Pancreas (tissue), 10 donors: Measurements from ENCODE around the gene TOX2. TPM values are rescaled to one million over a fixed set of nuclear protein-coding genes. Genes with fewer than 3 reads are reported as not detected.

ENCODE experiments used
- ATAC-seq, 4 donors: fragments of 200-7000 bp; cut with Tn5 transposase; one replicate each; pipeline versions ENCODE4 v1.8.0 to v1.9.1; 2020; ENCODE audit warnings: mild to moderate bottlenecking in 4 of 4, moderate library complexity in 4 of 4
- DNase-seq, 6 donors: peaks; one replicate each; pipeline ENCODE4 v3.0.0-alpha.2; 2020
- FAIRE-seq: peaks from 2 replicates; lab custom pipeline; 2012; peaks lifted over from hg19 to GRCh38; lab: Jason Lieb, UNC
- H3K27ac ChIP-seq, 4 donors: fragments of 200-600 bp; sonication (generic); 1 replicate in 3 of 4; 2 replicates in 1 of 4; pipeline versions ENCODE4 v1.5.0 to v1.8.0; 2020
- H3K27me3 ChIP-seq, 4 donors: fragments of 200-600 bp; one replicate each; pipeline ENCODE4 v1.8.0; 2021
- H3K36me3 ChIP-seq, 3 donors: fragments of 200-600 bp; sonication (generic) in 1 of 3; one replicate each; pipeline versions ENCODE4 v1.5.0 to v1.8.0; 2020 to 2021
- H3K4me1 ChIP-seq, 3 donors: fragments of 200-600 bp; one replicate each; pipeline ENCODE4 v1.8.0; 2021
- H3K4me3 ChIP-seq, 4 donors: fragments of 200-600 bp; sonication (generic) in 2 of 4; one replicate each; pipeline versions ENCODE4 v1.5.0 to v1.8.0; 2020 to 2021
- H3K9me3 ChIP-seq, 4 donors: fragments of 200-600 bp; one replicate each; pipeline ENCODE4 v1.8.0; 2021
- CTCF ChIP-seq, 4 donors: fragments of 200-600 bp; sonication (generic) in 3 of 4; IDR thresholded peaks; one replicate each; pipeline versions ENCODE4 v1.5.0 to v1.8.0; 2021; ENCODE audit warnings: antibody characterized with exemption in 4 of 4
- WGBS, 2 donors: extraction: QIAGEN DNeasy Blood & Tissue Kit; methylation state at CpG; one replicate each; pipeline ENCODE4 v1.1.7; 2013; 5-methylcytosine and 5-hydroxymethylcytosine counted together
- intact Hi-C, 3 donors: fragments of 100-400 bp; cut with DNase I; formaldehyde crosslinking; loops; one replicate each; pipeline versions ENCODE4 v1.11.1 to v1.14.2; 2022
- polyA plus RNA-seq, 2 donors: library from polyadenylated mRNA; stranded (reverse); fragments of 200-250 nt; gene quantifications; one replicate each; pipeline ENCODE4 v1.2.3, GENCODE V29; 2013
- total RNA-seq, 6 donors: library from RNA; stranded (reverse); fragmentation: NEBNext Ultra II Directional in 4 of 6; extraction: Animal tissue kit (Norgen Biotek cat#: 25700) in 4 of 6; gene quantifications; one replicate each; pipeline versions ENCODE4 v1.2.1 to v1.2.4, GENCODE V29; 2021 to 2023
- donor health status: healthy with polysubstance abuse.
- donor health status: DM: no; HTN: no; CAD: no; lungs with moderate emphysema.
- donor health status: DM: no; HTN: no; CAD: no.
- donor health status: control.
- donor health status: control.
- donor health status: Bipolar disorder and iron deficiency.
- donor health status: DM: yes; HTN: yes; CAD: no.
- donor health status: DM: no; HTN: no; CAD: no.
- donor health status: DM: no; HTN: no; CAD: no.
- donor health status: DM: yes; HTN: yes; CAD: no.

Gene TOX2
- total and polyA plus RNA-seq, 8 donors, result 0.24 to 2.3 (median 0.90) TPM

DNA sequence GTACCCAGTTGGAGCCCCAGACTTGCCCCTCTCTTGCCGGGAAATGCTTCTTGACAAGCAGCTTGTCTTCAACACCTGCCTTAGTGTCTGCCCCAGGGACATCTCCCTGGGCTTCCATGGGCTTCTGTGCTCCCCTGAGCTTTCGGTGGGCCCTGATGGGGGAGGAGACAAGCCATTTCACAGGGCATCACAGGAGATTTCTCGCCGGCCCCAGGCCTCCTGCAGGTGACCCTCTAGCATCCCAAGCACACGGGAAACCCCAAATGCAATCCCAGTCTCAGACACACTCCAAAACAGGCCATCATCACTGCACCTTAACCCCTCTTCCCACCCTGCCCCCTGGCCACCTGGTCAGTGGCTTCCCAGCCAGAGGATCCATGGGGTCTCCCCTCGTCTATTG, 197.8 kb downstream of the TOX2 start:
- H3K27ac ChIP-seq, result no peak overlapping the region
- WGBS, 2 donors, result 71 to 72% methylated on average over 6 of the region's 6 CpGs
- DNase-seq (no peak), FAIRE-seq (no peak), ATAC-seq (no peak)
- intact Hi-C loops, result loop anchor here in 1 of 3 donors (10.0 kb wide), 1 partner anchor 202 kb away; the partner anchor contains the start of gene FITM2
- no peaks in the 10 kb centered on the region for H3K36me3 ChIP-seq
- H3K4me3 ChIP-seq, result no peak overlapping the region
- no peaks in the 10 kb centered on the region for H3K9me3 ChIP-seq
- H3K4me1 ChIP-seq, result no peaks in the 10 kb centered on the region
- no peak for TF ChIP-seq CTCF (IDR thresholded peaks at IDR 0.05)
- peaks cover 0 to 9% (median 0%) of the 10 kb centered on the region in 4 donors for H3K27me3 ChIP-seq

GRCh38 chr20:44112889-44113617, 198.4 kb downstream of the TOX2 start:
- intact Hi-C loops, result loop anchor here in 1 of 3 donors (10.0 kb wide), 1 partner anchor 202 kb away; the partner anchor contains the start of gene FITM2
- no peak for TF ChIP-seq CTCF (IDR thresholded peaks at IDR 0.05)
- no peak overlapping the region for H3K4me3 ChIP-seq
- ATAC-seq (no peak), DNase-seq (no peak), FAIRE-seq (no peak)
- H3K27ac ChIP-seq, result no peak overlapping the region
- 61 to 72% methylated on average over 7 of the region's 7 CpGs for WGBS, 2 donors
- no peaks in the 10 kb centered on the region for H3K36me3 ChIP-seq
- H3K9me3 ChIP-seq, result no peaks in the 10 kb centered on the region
- H3K4me1 ChIP-seq, result no peaks in the 10 kb centered on the region
- peaks cover 0 to 9% (median 0%) of the 10 kb centered on the region in 4 donors for H3K27me3 ChIP-seq

DNA sequence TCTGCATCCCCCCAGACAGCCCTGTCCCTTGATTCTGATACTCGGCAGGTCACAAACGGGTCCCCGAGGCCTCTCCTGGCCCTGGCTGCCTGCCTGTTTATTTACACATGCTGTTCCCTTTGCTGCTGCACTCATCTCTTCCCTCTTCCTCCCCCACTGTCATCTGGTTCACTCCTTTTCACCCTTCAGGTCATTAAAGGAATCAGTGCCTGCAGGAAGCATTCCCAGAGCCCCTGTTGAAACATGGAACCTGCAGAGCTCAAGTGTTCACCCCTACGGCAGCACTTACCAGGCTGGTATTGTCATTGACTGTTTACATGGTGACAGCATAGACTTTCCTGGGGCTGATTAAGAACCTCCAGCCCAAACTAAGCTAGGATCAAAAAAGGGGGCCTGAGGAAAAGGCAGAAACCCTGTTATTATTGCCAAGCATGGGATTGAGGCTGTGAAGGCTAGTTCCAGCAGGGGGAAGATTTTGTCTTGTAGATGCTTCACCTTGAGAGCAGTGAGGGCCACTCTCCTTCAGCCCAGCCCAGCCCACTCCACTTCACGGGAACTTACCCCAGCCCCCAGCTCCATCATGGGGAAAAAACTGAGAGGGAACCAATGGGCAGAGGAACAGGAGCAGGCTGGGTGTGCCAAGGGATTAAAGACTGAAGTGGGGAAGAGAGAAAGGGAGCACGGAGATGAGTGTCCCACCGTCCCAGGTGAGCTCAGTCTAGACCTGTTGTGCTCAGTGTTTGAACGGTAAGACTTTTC, 199.1 kb downstream of the TOX2 start:
- Histone ChIP-seq H3K36me3 (no peaks in the 10 kb centered on the region), H3K27ac (no peak overlapping the region), H3K4me3 (no peak overlapping the region), H3K4me1 (no peaks in the 10 kb centered on the region), H3K27me3 (peaks cover 0 to 9% (median 0%) of the 10 kb centered on the region in 4 donors), H3K9me3 (no peaks in the 10 kb centered on the region)
- FAIRE-seq (no peak), ATAC-seq (no peak), DNase-seq (no peak)
- intact Hi-C loops, result loop anchor here in 1 of 3 donors (10.0 kb wide), 1 partner anchor 201 kb away; the partner anchor contains the start of gene FITM2
- no peak for TF ChIP-seq CTCF (IDR thresholded peaks at IDR 0.05)
- 48 to 62% methylated on average over 8 of the region's 8 CpGs for WGBS, 2 donors

GRCh38 chr20:44115181-44115580, 200.5 kb downstream of the TOX2 start:
- peaks cover 0 to 9% (median 0%) of the 10 kb centered on the region in 4 donors for H3K27me3 ChIP-seq
- TF ChIP-seq CTCF (IDR thresholded peaks at IDR 0.05), result no peak
- no peaks in the 10 kb centered on the region for H3K9me3 ChIP-seq
- H3K4me3 ChIP-seq, result no peak overlapping the region
- no peaks in the 10 kb centered on the region for H3K36me3 ChIP-seq
- DNase-seq (no peak), ATAC-seq (no peak), FAIRE-seq (no peak)
- intact Hi-C loops, result loop anchor here in 1 of 3 donors (10.0 kb wide), 1 partner anchor 200 kb away; the partner anchor contains the start of gene FITM2
- 72 to 80% methylated on average over 7 of the region's 7 CpGs for WGBS, 2 donors
- no peak overlapping the region for H3K27ac ChIP-seq
- H3K4me1 ChIP-seq, result no peaks in the 10 kb centered on the region
